Endothelial cell (in vitro differentiated cells): ENCODE results near the gene TAOK3. TPM values are rescaled to one million over a fixed set of nuclear protein-coding genes. Genes with fewer than 3 reads are reported as not detected.
"Not testable (repeated sequence)": the region's sequence is repeated elsewhere in the genome, so short reads cannot be mapped to it uniquely, and the experiment has no call there.

Experiments used
- DNase-seq: peaks from one replicate; pipeline ENCODE4 v3.0.0; 2021; ENCODE audit warnings: low spot score
- H3K27ac Mint-ChIP-seq: one replicate; pipeline ENCODE4 v1.8.0; 2021; ENCODE audit warnings: mixed read lengths, inconsistent platforms; ENCODE audit not compliant: unreplicated experiment
- H3K27me3 Mint-ChIP-seq: one replicate; pipeline ENCODE4 v1.8.0; 2021; ENCODE audit warnings: mild to moderate bottlenecking, moderate library complexity, mixed read lengths, inconsistent platforms; ENCODE audit not compliant: unreplicated experiment
- H3K36me3 Mint-ChIP-seq: one replicate; pipeline ENCODE4 v1.8.0; 2021; ENCODE audit warnings: mild to moderate bottlenecking, low read depth, mixed read lengths, inconsistent platforms; ENCODE audit not compliant: unreplicated experiment
- H3K4me1 Mint-ChIP-seq: one replicate; pipeline ENCODE4 v1.8.0; 2021; ENCODE audit warnings: mild to moderate bottlenecking, mixed read lengths, inconsistent platforms; ENCODE audit not compliant: unreplicated experiment
- H3K4me3 Mint-ChIP-seq: one replicate; pipeline ENCODE4 v1.8.0; 2021; ENCODE audit warnings: mild to moderate bottlenecking, mixed read lengths, inconsistent platforms; ENCODE audit not compliant: unreplicated experiment
- H3K9me3 Mint-ChIP-seq: one replicate; pipeline ENCODE4 v1.8.0; 2021; ENCODE audit warnings: mixed read lengths, inconsistent platforms; ENCODE audit not compliant: unreplicated experiment
- CTCF ChIP-seq: fragments of 200-600 bp; sonication (generic); IDR thresholded peaks from one replicate; pipeline ENCODE4 v1.5.0; 2021; ENCODE audit warnings: antibody characterized with exemption; ENCODE audit not compliant: unreplicated experiment
- total RNA-seq: library from RNA; stranded (reverse); fragmentation: NEBNext Ultra II Directional; extraction: Animal tissue kit (Norgen Biotek cat#: 25700); gene quantifications from one replicate; pipeline ENCODE4 v1.2.1, GENCODE V29; 2021; ENCODE audit not compliant: unreplicated experiment

The TAOK3 gene
- total RNA-seq, 1 donor from 2014 or later: 16.5 TPM

GRCh38 chr12:118269806-118270205, 102.9 kb downstream of the TAOK3 start:
- Mint-ChIP-seq H3K4me1 (no peaks in the 10 kb centered on the region), H3K9me3 (no peaks in the 10 kb centered on the region), H3K36me3 (no peaks in the 10 kb centered on the region), H3K4me3 (no peak overlapping the region), H3K27me3 (no peaks in the 10 kb centered on the region), H3K27ac (no peak overlapping the region)
- no peak for TF ChIP-seq CTCF
- DNase-seq: no peak

GRCh38 chr12:118259079-118259478, 113.6 kb downstream of the TAOK3 start:
- no peaks in the 10 kb centered on the region for H3K27me3 Mint-ChIP-seq
- H3K36me3 Mint-ChIP-seq: no peaks in the 10 kb centered on the region
- no peak for TF ChIP-seq CTCF
- no peaks in the 10 kb centered on the region for H3K4me1 Mint-ChIP-seq
- no peak for DNase-seq
- no peak overlapping the region for H3K4me3 Mint-ChIP-seq
- no peaks in the 10 kb centered on the region for H3K9me3 Mint-ChIP-seq
- no peak overlapping the region for H3K27ac Mint-ChIP-seq

GRCh38 chr12:118256352-118256751, 116.4 kb downstream of the TAOK3 start:
- H3K4me3 Mint-ChIP-seq: no peak overlapping the region
- no peak overlapping the region for H3K27ac Mint-ChIP-seq
- no peaks in the 10 kb centered on the region for H3K9me3 Mint-ChIP-seq
- TF ChIP-seq CTCF: no peak
- H3K36me3 Mint-ChIP-seq: no peaks in the 10 kb centered on the region
- H3K4me1 Mint-ChIP-seq: no peaks in the 10 kb centered on the region
- no peaks in the 10 kb centered on the region for H3K27me3 Mint-ChIP-seq
- DNase-seq: no peak

- no peak for DNase-seq
- Mint-ChIP-seq H3K9me3 (no peaks in the 10 kb centered on the region), H3K27me3 (no peaks in the 10 kb centered on the region), H3K4me1 (no peaks in the 10 kb centered on the region), H3K36me3 (no peaks in the 10 kb centered on the region), H3K27ac (no peak overlapping the region), H3K4me3 (no peak overlapping the region)
- no peak for TF ChIP-seq CTCF
Measured at GRCh38 chr12:118249547-118249946, 123.2 kb downstream of the TAOK3 start.

GRCh38 chr12:118245886-118246285, 126.8 kb downstream of the TAOK3 start:
- H3K36me3 Mint-ChIP-seq, DNase-seq, H3K9me3 Mint-ChIP-seq, H3K4me1 Mint-ChIP-seq, H3K27ac Mint-ChIP-seq, H3K27me3 Mint-ChIP-seq, H3K4me3 Mint-ChIP-seq: not testable (repeated sequence)

- DNase-seq: no peak
- no peaks in the 10 kb centered on the region for H3K4me1 Mint-ChIP-seq
- TF ChIP-seq CTCF: no peak
- no peak overlapping the region for H3K4me3 Mint-ChIP-seq
- H3K9me3 Mint-ChIP-seq: no peaks in the 10 kb centered on the region
- H3K36me3 Mint-ChIP-seq: no peaks in the 10 kb centered on the region
- H3K27ac Mint-ChIP-seq: no peak overlapping the region
- no peaks in the 10 kb centered on the region for H3K27me3 Mint-ChIP-seq
Measured at GRCh38 chr12:118238888-118239287, 133.8 kb downstream of the TAOK3 start.
